Activated T-helper 1 cell treated with anti-CD3 and anti-CD28 coated beads, Interleukin-2, amount 50 U/mL, for 16 hours (primary cell): ENCODE data around the gene CDH4.

ENCODE experiments used
- DNase-seq, 2 donors: peaks; one replicate each; pipeline ENCODE4 v3.0.0-alpha.2; 2020; ENCODE audit warnings: low read depth in 1 of 2, low spot score in 1 of 2

The CDH4 gene

GRCh38 chr20:61325718-61326117, 73.7 kb downstream of the CDH4 start:
- no peak for DNase-seq

GRCh38 chr20:61328911-61329558, 77.0 kb downstream of the CDH4 start:
- DNase-seq, result no peak

GRCh38 chr20:61330441-61330840, 78.4 kb downstream of the CDH4 start:
- no peak for DNase-seq

DNA sequence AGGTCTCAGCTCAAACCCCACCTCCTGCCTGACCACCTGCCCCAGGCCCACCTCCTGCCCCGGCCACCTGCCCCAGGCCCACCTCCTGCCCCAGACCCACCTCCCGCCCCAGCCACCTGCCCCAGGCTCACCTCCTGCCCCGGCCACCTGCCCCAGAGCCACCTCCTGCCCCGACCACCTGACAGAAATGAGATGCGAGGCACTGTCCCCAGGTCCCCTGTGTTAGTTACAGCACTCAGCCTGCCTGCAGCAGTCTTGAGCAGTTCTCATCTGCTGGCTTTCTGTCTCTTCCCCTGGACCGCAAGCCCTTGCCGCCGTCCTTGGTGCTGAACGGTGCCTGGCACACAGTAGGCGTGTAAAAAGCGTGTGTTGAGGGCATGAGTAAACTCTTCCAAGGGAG, 79.5 kb downstream of the CDH4 start:
- no peak for DNase-seq

DNA sequence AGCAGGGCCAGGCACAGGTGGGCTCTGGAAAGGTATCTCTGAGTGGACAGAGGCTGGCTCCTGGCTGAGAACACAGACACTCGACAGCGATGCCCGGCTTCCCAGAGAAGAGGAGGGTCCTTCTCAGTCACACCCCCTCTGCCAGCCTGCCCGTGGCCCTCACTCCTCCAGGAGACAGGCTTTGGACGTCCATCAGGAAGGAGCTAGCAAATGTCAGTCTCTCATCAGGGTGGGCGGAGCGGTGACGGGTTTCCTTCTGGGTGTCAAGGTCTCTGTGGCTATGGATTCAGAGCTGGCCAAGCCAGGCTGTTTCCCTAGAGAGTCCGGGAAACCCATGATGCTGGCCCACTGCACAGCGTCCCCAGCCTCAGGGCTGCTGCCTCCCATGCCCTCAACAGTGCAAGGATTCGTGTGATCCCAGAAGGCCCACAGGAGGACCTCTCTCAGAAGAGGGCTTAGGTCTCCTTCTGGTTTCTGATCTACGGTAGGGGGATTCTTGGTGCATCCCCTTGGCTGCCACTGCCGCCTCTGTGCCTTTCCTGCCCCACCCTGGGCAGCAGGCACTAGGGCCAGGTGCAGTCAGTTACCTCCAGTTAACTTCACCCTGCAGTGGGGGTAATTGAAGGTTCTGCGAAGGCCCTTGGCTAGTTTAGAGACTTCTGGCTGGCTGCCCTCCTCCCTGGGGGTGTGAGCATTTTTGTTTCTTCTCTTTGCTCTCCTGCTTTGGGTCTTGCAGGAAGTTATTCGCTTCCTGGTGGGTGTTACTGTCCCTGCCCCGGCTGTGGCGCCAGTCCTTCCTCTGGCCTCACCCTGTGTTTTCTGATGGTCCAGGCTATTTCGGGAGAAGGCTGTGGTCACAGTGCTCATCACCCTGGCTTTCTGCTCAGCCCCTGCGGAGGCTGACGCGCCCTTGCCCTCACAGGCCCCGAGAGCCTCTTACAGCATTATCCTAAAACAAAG, 80.2 kb downstream of the CDH4 start:
- no peak for DNase-seq

- DNase-seq, result no peak
Observed at GRCh38 chr20:61333484-61334108, 81.5 kb downstream of the CDH4 start.

DNA sequence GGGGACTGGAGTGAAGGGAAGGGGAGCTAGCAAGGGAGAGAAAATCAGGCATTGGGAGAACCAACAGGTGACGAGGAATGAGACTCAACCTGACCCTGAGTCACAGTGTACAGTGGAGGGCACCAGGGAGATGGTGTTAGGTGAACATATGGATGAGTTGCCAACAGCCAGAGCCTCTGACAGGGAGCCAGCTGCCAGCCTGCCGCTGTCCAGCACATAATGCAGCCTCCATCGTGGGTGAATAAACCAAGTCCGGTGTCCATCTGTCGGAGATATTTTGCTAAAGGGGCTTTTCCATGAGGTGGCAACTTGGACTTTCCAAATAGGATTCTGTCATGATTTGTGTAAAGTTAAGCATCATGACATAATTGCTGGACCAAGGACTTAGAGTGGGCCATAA, 88.1 kb downstream of the CDH4 start:
- DNase-seq, result no peak

DNA sequence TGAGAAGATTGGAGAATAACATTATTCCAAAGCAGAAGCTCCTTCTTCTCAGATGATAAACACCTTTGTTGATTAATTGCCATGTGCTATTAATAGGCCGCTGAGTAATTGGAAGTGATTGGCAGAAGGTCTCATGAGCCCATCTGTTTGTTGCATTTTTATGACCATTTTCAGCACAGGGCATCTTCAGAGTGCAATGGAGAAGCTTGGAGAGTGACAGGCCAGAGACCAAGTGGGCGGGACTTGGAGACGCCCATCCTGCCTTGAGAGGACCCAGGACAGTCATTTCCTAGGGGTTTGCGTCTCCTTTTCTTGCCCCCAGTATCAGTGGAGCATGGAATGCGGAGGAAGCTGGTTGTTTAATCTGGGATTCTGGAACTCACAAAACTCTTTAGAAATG, 89.5 kb downstream of the CDH4 start:
- no peak for DNase-seq

DNA sequence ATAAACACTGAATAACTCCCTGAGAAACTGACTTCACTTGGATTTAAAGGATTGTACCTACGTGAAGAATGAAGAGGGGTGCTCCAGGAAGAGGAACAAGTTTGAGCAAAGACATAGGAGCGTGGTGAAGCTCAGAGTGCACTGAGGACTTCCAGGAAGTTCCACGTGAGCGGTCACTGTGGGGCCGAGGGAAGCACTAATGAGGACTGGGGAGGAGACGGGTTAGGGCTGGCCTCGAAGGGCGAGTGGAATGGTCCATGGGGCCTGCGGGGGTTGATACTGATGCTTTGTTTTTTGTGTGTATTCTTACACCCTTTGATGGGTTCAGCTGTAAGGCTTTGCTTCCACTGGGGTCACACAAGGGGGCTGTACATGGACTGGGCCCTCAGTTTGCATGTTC, 91.9 kb downstream of the CDH4 start:
- no peak for DNase-seq

DNA sequence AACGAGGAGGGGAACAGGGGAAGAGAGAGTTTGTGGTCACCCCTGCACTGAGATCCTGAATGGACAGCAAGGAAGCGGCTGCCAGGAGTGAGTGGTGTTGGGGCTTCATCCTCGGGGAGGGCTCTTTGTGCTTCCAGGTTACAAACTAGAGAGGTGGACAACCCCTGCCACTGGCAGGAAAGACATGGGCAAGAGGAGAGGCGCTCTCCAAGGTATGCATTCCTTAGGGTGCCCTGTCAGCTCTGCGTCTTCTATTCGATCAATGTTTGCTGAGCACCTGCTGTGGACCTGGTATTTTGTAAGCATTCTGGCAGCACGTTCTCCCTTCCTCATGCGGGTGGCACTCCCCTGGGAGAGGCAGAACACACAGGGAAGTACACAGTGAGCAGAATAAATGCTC, 93.6 kb downstream of the CDH4 start:
- DNase-seq, result no peak

- DNase-seq, result no peak
Observed at GRCh38 chr20:61346996-61347395, 94.9 kb downstream of the CDH4 start.

GRCh38 chr20:61347443-61347842, 95.4 kb downstream of the CDH4 start:
- no peak for DNase-seq

GRCh38 chr20:61349447-61350165, 97.5 kb downstream of the CDH4 start:
- DNase-seq, result no peak

GRCh38 chr20:61350500-61351250, 98.6 kb downstream of the CDH4 start:
- no peak for DNase-seq

DNA sequence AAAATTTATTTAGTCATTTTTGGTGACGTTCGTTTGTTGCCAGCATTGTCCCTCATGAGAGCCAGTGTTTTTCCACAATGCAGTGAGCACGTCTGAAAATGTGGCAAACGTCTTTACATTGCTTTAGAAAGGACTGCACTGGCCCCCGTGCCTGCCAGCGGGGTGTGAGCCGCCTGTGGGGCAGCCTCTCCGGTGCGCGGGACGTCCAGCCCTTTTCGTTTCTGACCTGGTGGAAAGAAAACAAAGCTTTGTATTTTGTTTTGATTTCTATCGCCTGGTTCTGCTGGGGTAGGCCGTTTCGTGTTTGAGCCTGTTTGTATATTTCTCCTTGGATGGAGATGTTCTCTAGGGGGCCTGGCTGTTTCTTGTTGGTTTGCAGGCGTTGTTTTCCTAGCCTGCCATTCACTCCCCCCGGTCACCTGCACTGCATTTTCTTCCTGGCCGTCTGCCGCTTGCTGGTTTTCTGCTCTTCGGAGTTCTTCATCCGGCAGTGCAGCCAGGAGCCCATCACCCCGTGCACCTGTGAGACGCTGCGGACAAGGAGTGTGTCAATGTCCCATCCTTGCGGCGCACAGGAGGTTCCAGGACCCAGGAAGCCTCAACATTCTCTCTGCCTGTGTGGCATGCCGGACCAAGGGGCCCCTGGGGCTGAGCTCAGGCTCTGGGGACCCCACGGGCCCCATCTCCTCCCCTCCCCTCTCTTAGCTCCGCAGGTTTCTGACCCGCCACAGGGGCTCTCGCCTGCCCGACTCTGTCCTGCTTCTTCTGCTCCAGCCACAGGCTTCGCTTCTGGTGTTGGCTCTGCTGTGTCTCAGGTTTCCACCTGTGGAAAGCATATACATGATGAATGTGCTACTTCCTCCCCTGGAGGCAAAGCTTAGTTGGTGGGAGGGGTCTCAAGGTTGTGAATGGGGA, 100.5 kb downstream of the CDH4 start:
- no peak for DNase-seq

DNA sequence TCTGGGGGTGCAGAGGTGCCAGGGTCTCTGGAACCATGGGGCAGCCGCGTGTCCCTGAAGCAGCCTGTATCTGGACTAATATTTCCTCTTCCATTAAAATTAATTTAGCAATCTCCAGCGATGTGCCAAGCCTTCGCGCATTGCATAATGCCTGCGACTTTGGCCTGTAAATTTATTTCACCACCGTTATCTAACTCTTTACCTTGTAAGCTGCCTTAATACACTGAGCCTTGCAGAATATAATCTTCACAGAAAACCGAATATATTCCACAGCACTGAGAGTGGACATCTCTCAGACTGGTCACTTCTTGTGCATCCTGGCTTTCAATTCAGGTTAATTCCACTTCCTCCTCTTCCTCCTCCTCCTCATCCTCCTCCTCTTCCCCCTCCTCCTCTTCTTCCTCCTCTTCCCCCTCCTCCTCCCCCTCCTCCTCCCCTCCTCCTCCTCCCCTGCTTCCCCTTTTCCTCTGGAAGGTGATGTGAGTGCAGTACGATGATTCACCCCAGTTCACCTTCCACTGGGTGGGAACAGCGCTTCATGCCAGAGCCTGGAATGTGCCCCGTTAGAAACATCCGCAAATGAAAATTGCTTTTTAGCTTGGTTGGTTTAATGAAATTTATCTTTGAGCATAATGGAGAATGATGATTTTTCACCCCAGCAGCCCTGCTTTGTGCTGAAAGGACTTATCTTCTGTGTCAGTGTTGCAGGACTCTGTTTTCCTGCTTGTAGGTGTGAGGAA, 101.4 kb downstream of the CDH4 start:
- no peak for DNase-seq

- DNase-seq, result no peak
Observed at GRCh38 chr20:61354001-61354390, 101.9 kb downstream of the CDH4 start.

GRCh38 chr20:61354501-61354900, 102.4 kb downstream of the CDH4 start:
- DNase-seq, result no peak

- DNase-seq, result no peak
Observed at GRCh38 chr20:61354901-61355495, 102.9 kb downstream of the CDH4 start.
